Choroid plexus epithelial cell (primary cell): ENCODE results near the gene NOTCH4.

ENCODE experiments used
- DNase-seq: peaks from one replicate; pipeline ENCODE4 v3.0.0-alpha.2; 2010; ENCODE audit warnings: low read depth
- H3K4me3 ChIP-seq: 2 replicates; pipeline ENCODE4 v1.5.1; 2011; ENCODE audit warnings: low read depth, mild to moderate bottlenecking, control low read depth, low read length, moderate library complexity
- TF ChIP-seq, protein P1 (sequence below): conservative IDR thresholded peaks from 2 replicates; pipeline ENCODE4 v1.5.1; 2011; ENCODE audit warnings: low read depth, mild to moderate bottlenecking, control low read depth, inconsistent platforms, low read length, moderate library complexity

The NOTCH4 gene

DNA sequence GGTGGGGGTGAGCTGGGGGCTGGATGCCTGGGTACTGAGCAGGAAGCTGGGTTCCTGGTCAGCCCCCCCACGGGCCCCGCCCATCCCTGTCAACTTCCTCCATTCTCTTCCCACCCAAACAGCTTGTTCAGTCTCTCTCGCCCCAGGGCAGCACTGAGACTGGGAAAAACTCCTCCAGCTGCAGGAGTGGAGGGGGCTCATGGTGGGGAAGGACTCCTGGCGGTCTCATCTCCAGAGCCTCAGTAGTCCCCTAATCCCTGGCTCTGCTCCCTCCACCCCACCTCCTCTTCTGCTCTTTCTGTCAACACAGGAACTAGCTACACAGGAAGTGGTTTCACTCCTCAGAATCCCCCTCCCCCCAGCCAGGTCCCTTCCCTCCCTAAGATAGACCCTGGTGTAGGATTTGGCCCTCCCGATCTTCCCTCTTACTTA, 31.2 kb downstream of the NOTCH4 start, which contains the start of gene GPSM3:
GPSM3 (minus strand) TSS at position 36 of the 432 bp plus-strand sequence. CDS start 130 bp downstream, outside the sequence.
- peak; percentile 56 for DNase-seq
- TF ChIP-seq, protein P1, sequence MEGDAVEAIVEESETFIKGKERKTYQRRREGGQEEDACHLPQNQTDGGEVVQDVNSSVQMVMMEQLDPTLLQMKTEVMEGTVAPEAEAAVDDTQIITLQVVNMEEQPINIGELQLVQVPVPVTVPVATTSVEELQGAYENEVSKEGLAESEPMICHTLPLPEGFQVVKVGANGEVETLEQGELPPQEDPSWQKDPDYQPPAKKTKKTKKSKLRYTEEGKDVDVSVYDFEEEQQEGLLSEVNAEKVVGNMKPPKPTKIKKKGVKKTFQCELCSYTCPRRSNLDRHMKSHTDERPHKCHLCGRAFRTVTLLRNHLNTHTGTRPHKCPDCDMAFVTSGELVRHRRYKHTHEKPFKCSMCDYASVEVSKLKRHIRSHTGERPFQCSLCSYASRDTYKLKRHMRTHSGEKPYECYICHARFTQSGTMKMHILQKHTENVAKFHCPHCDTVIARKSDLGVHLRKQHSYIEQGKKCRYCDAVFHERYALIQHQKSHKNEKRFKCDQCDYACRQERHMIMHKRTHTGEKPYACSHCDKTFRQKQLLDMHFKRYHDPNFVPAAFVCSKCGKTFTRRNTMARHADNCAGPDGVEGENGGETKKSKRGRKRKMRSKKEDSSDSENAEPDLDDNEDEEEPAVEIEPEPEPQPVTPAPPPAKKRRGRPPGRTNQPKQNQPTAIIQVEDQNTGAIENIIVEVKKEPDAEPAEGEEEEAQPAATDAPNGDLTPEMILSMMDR, result no peak
- H3K4me3 ChIP-seq, result peak within 1 kb of the TSS; percentile 44

DNA sequence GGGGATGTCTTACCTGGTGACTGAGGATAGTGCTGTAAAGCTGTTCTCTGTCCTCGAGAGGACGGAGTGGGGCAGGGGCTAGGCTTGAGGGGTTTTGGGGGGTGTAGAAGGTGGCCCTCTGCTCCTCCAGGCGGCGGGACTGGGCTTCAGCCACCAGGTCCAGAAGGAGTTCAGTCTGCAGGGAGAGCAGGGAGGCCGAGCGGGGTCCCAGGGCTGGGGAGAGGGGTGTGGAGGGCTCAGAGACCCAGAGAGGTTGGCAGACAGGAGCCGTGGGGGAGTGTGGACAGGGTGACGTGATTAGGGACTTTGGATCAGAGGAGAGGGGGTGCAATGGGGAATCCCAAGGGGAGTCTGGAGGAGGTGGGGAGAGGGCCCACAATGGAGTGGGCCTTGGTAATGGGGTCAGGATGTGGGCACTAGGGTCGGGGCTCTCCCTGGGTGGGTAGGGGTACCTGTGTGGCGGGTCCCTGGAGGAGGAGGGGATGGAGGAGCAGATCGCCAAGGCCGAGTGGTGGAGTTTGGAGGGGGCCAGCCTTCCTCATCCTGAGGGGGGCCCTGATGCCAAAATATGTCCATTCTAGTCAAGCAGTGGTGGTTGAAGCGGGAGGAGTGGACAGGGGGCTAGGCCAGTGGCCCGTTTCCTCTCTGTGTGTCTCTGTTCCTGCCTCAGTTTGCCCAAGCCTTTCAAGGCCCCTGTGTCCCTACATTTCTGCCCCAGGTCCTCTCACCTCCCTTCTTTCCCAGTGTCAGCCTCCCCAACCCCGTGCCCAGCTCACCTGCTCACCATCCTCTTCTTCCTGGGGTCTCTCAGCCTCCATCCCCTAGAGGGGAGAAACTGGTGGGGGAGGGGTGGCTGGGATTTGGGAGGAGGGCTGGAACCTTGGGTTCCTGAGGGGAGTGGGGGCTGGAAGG, 31.9 kb downstream of the NOTCH4 start:
- no peak for DNase-seq
- TF ChIP-seq, protein P1, result no peak
- peak overlapping the region; percentile 30 for H3K4me3 ChIP-seq

DNA sequence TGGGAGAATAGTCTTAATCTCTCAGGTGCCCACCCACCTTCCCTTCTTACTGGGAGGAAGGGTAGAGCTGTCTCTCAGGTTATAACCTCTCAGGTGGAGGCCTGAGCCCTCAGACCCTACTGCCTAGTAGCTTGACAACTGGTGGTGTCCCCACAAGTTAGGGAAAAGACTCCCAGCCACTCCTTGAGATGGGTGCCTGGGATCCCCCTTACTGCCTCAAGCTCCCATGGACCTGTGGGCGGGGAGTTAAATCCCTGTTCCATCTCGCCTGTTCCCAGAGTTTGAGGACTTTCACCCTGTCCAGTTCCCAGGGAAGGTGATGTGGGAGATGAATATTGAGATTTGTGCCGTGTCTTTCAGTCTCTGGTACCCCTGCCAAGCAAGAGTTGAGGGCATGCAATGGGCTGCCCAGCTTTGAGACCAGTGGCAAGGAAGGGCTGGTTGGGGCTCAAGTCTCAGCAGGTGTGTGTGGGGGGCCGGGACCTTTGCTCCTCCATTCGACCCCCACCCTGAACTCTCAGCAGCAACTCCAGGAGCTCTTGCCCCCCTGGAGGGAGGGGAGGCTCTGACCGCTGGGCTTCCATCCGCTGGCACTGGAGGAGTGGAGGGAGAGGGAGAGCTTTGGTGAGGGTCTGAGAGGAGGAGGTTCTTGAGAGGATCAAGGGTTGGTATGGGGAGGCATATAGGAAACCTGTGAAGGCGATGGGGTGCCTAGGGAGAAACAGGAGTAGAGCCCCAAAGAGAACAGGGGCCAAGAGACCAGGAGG, 32.8 kb downstream of the NOTCH4 start:
- no peak overlapping the region for H3K4me3 ChIP-seq
- TF ChIP-seq, protein P1, result no peak
- DNase-seq, result no peak

DNA sequence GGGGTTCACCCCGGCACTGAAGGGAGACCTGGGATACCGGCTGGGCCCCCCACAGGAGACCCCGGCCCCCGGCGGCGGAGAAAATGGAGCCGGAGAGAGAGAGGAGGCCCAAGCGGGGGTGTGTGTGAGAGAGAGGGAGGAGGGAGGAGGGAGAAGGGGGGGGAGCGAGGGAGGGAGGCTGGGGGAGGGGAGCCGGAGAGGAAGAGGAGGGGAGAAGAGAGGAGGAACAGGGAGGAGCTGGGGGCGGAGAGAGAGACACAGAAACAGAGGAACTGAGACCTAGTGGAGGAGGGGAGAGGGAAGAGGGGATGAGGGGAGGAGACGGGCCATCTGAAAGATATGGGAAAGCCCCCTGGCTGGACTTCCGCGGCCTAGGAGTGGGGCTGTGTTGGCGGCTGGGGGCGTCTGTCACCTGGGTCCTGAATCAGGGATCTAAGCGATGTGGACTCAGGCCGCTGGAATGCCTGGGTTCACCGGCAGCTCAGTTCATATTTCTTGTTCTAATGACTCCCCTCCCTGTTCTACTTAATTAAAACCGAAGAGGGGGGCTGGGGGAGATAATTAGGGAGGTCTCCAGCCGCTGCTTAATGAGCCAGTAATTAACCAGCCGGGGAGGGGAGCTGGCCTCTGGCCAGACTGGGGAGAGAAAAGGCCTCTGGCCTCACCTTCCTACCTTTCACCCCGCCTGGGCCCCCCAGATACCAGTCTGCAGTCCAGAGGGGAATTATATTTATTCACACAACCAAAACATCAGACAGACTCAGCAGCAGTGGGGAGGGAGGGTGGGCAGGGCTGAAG, 33.6 kb downstream of the NOTCH4 start, which contains the start of gene PBX2:
PBX2 (minus strand) TSS at position 149 of the 798 bp plus-strand sequence. CDS start 287 bp downstream, outside the sequence.
- peak; percentile 93 for DNase-seq
- TF ChIP-seq, protein P1, result no peak
- peak within 1 kb of the TSS; percentile 68 for H3K4me3 ChIP-seq

DNA sequence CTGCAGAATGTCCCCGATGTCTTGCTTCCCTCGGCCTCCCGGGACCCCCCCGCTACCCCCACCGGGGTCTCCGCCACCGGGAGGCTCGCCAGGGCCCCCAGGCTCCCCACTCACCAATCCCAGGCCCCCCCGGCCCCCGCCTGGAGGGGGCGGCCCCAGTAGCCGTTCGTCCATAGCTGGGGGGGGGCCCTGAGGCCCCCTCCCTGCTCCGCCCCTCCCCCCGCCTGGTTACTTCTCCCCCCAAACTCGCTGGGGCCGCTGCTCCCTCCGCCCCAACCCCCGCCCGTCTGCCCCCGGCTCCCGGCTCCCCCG, 34.2 kb downstream of the NOTCH4 start:
- DNase-seq, result no peak
- peak overlapping the region; percentile 68 for H3K4me3 ChIP-seq
- TF ChIP-seq, protein P1, result no peak

DNA sequence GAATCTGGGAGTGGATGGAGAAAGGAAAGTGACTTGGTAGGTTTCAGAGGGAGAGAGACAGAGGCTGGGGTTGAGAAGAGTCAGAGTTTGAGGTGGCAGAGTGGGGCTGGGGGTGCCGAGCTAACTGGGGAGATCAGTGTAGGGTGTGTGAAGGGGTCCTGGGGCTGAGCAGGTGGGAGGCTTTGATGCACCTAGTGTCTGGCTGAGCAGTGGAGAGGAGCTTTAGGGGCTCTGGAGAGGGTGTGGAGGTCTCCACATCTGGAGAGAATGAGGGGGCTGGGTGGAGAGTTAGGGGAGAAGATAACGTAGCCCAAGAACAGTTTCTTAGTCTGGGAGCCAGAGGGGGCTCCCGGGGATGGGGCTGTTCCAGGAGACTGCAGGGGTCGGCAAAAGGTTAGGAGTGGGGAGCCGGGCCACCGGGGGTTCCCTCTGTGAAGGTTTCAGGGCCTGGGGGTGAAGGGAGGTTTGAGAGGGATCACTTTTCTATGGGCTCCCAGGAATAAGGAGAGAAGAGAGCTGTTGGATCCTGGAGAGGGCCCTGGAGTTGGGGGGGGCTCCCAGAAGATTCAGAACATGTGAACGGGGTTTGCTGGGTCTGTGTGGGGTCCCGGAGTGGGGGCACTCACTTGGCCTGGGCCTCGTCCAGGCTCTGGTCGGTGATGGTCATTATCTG, 34.7 kb downstream of the NOTCH4 start:
- peak overlapping the region; percentile 68 for H3K4me3 ChIP-seq
- TF ChIP-seq, protein P1, result no peak
- no peak for DNase-seq
